ENCODE measurements around the gene SH2D7.

The SH2D7 gene

GRCh38 chr15:78076231-78077052 lies 15.9 kb upstream of the SH2D7 start:
- H3K4me1 ChIP-seq, result peaks cover 39% of the 10 kb centered on the region
- no peaks in the 10 kb centered on the region for H3K27me3 ChIP-seq
- no peak for TF ChIP-seq Cebpa-rat (IDR thresholded peaks at IDR 0.05)
- H3K4me3 ChIP-seq, result peak overlapping the region; percentile 97
- H3K36me3 ChIP-seq, result no peaks in the 10 kb centered on the region
- peak overlapping the region; percentile 80 for H3K27ac ChIP-seq
- peaks cover 12% of the 10 kb centered on the region for H4K20me1 ChIP-seq
- peak overlapping the region; percentile 86 for H3K9ac ChIP-seq
- H3K9me3 ChIP-seq, result no peaks in the 10 kb centered on the region
- peak overlapping the region; percentile 94 for H3K4me2 ChIP-seq

GRCh38 chr15:78077053-78077870 lies 15.1 kb upstream of the SH2D7 start, which contains the start of gene TBC1D2B:
TBC1D2B (minus strand) TSS chr15:78077711; CDS start chr15:78077652, 59 bp downstream.
- Histone ChIP-seq H3K4me2 (peak within 1 kb of the TSS; percentile 94), H3K9ac (peak within 1 kb of the TSS; percentile 86), H3K9me3 (no peaks in the 10 kb centered on the region), H3K27me3 (no peaks in the 10 kb centered on the region), H3K27ac (peak within 1 kb of the TSS; percentile 80), H3K36me3 (no peaks in the 10 kb centered on the region), H3K4me3 (peak within 1 kb of the TSS; percentile 97), H4K20me1 (peaks cover 12% of the 10 kb centered on the region), H3K4me1 (peaks cover 31% of the 10 kb centered on the region)
- no peak for TF ChIP-seq Cebpa-rat (IDR thresholded peaks at IDR 0.05)

GRCh38 chr15:78077871-78078210 lies 14.5 kb upstream of the SH2D7 start:
- 0 out of 2 replicates have a peak overlapping the region, but pooled peaks have one; percentile 86 for H3K9ac ChIP-seq

GRCh38 chr15:78079298-78080087 lies 12.9 kb upstream of the SH2D7 start:
- H3K27me3 ChIP-seq, result no peaks in the 10 kb centered on the region
- H4K20me1 ChIP-seq, result peaks cover 12% of the 10 kb centered on the region
- peaks cover 30% of the 10 kb centered on the region for H3K4me1 ChIP-seq
- no peak for TF ChIP-seq Cebpa-rat (IDR thresholded peaks at IDR 0.05)
- H3K9ac ChIP-seq, result no peak overlapping the region
- H3K4me2 ChIP-seq, result no peak overlapping the region
- no peak overlapping the region for H3K4me3 ChIP-seq
- H3K36me3 ChIP-seq, result no peaks in the 10 kb centered on the region
- no peaks in the 10 kb centered on the region for H3K9me3 ChIP-seq
- no peak overlapping the region for H3K27ac ChIP-seq

More at GRCh38 chr15:78077871-78078210, 14.5 kb upstream of the SH2D7 start:
- Histone ChIP-seq H3K9me3 (no peaks in the 10 kb centered on the region), H3K36me3 (no peaks in the 10 kb centered on the region), H3K27me3 (no peaks in the 10 kb centered on the region), H3K4me1 (peaks cover 25% of the 10 kb centered on the region), H3K27ac (no peak overlapping the region), H4K20me1 (peaks cover 12% of the 10 kb centered on the region), H3K4me3 (peak overlapping the region; percentile 97), H3K4me2 (peak overlapping the region; percentile 94)
- no peak for TF ChIP-seq Cebpa-rat (IDR thresholded peaks at IDR 0.05)

GRCh38 chr15:78080088-78080460 lies 12.3 kb upstream of the SH2D7 start:
- H3K36me3 ChIP-seq, result no peaks in the 10 kb centered on the region
- H3K9me3 ChIP-seq, result no peaks in the 10 kb centered on the region
- peaks cover 29% of the 10 kb centered on the region for H3K4me1 ChIP-seq
- H3K4me2 ChIP-seq, result no peak overlapping the region
- no peaks in the 10 kb centered on the region for H3K27me3 ChIP-seq
- peaks cover 12% of the 10 kb centered on the region for H4K20me1 ChIP-seq
- no peak overlapping the region for H3K27ac ChIP-seq
- H3K4me3 ChIP-seq, result no peak overlapping the region
- no peak for TF ChIP-seq Cebpa-rat (IDR thresholded peaks at IDR 0.05)
- H3K9ac ChIP-seq, result no peak overlapping the region

- no peak for TF ChIP-seq Cebpa-rat (IDR thresholded peaks at IDR 0.05)
- Histone ChIP-seq H3K36me3 (no peaks in the 10 kb centered on the region), H3K4me2 (no peak overlapping the region), H3K4me3 (no peak overlapping the region), H3K9ac (no peak overlapping the region), H4K20me1 (no peaks in the 10 kb centered on the region), H3K27ac (no peak overlapping the region), H3K27me3 (no peaks in the 10 kb centered on the region), H3K4me1 (peaks cover 12% of the 10 kb centered on the region; the same call in 1 of the 2 replicates), H3K9me3 (no peaks in the 10 kb centered on the region)
Measured at GRCh38 chr15:78082106-78082742, 10.1 kb upstream of the SH2D7 start.

- no peak overlapping the region for H3K9ac ChIP-seq
- no peaks in the 10 kb centered on the region for H4K20me1 ChIP-seq
- no peak overlapping the region for H3K27ac ChIP-seq
- H3K4me2 ChIP-seq, result no peak overlapping the region
- H3K27me3 ChIP-seq, result no peaks in the 10 kb centered on the region
- no peak for TF ChIP-seq Cebpa-rat (IDR thresholded peaks at IDR 0.05)
- no peak overlapping the region for H3K4me3 ChIP-seq
- no peaks in the 10 kb centered on the region for H3K9me3 ChIP-seq
- peaks cover 11% of the 10 kb centered on the region; the same call in 1 of the 2 replicates for H3K4me1 ChIP-seq
- no peaks in the 10 kb centered on the region for H3K36me3 ChIP-seq
Measured at GRCh38 chr15:78082743-78083110, 9.6 kb upstream of the SH2D7 start.

- Histone ChIP-seq H3K9ac (no peak overlapping the region), H4K20me1 (no peaks in the 10 kb centered on the region), H3K36me3 (no peaks in the 10 kb centered on the region), H3K4me2 (no peak overlapping the region), H3K27ac (no peak overlapping the region), H3K27me3 (no peaks in the 10 kb centered on the region), H3K4me1 (peaks cover 7% of the 10 kb centered on the region; the same call in 1 of the 2 replicates), H3K4me3 (no peak overlapping the region), H3K9me3 (no peaks in the 10 kb centered on the region)
- TF ChIP-seq Cebpa-rat (IDR thresholded peaks at IDR 0.05), result no peak
Measured at GRCh38 chr15:78083186-78083585, 9.2 kb upstream of the SH2D7 start.

All from BLaER1 (cell line).